Mammary microvascular endothelial cell (primary cell): Measurements from ENCODE around the gene CYSRT1. TPM values are rescaled to one million over a fixed set of nuclear protein-coding genes. Genes with fewer than 3 reads are reported as not detected.

ENCODE experiments used
- total RNA-seq: library from RNA; depleted of rRNA; stranded (reverse); fragments of >200 nt; gene quantifications from 2 replicates; pipeline ENCODE4 v1.2.3, GENCODE V29; 2015

The CYSRT1 gene
- 0.20 and 0.25 TPM in 2 replicates for total RNA-seq

DNA sequence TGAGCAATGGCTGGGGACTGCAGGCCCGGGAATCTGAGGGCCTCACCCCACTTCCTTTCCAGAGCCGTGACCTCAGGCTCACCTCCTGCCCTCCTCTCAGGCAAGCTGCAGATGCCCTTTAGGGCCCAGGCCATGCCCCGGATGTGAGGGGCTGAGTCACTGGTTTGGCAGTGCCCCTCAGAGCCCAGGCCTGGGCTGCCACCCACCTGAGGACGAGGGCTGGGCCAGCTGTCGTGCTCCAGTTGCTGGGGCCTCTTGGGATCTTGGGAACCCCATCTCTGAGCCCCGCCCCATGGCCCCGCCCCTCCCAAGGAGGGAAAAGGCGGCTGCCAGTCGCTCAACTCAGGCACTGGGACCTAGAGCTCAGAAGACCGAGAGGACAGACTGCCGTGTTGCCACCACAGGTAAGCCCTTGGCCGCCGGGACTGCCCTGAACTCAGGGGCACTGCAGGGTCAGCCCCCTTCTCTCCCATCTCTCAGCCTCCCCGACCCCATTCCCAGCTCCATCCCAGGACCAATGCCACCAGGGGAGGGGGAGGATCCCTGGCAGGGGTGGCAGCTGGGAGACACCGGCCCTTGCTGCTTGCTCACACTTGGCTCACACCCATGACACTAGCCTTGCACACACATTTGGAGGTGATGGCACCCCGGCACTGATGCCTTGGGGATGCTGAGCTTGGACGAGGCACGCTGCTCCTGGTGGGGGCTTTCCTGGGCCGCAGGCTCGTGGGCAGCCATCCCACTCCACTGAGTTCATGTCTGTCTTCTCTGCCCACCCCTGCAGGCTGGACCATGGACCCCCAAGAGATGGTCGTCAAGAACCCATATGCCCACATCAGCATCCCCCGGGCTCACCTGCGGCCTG is at the start of gene CYSRT1:
TSS of gene CYSRT1 (plus strand) at position 345 of the 865 bp plus-strand sequence. CDS start at position 793, 448 bp downstream.

DNA sequence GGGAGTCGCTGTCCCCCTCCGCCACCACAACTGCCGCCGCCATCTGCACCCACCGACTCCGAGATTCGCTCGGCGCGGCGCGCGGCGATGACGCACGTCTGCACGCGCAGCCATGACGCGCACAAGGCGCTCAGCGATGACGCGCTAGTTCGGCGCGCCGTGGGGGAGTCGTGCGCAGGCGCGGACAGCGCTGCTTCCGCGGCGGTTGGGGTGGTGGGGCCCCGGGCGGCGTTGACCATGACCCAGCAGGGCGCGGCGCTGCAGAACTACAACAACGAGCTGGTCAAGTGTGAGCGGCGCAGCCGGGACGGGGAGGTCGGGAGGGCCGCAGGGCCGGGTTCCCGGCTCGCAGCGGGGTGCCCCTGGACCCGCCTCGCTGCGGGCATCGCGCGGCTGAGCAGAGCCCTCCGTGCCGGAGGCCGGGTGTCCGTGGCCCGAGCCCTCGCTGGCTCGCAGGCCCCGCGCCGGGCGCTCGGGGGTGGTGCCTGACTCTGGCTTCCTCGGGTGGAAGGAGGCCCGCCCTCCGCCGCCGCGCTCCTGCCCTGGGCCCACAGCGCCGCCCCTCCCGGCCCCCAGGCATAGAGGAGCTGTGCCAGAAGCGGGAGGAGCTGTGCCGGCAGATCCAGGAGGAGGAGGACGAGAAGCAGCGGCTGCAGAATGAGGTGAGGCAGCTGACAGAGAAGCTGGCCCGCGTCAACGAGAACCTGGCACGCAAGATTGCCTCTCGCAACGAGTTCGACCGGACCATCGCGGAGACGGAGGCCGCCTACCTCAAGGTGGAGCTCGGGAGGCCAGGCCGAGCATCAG is 36.3 kb upstream of the CYSRT1 start, which contains the start of the genes ANAPC2 and SSNA1:
TSS of gene ANAPC2 (minus strand) at position 71 of the 807 bp plus-strand sequence. CDS start at position 43, 28 bp downstream.
TSS of gene SSNA1 (plus strand) at position 187 of the 807 bp plus-strand sequence. CDS start at position 238, 51 bp downstream.

DNA sequence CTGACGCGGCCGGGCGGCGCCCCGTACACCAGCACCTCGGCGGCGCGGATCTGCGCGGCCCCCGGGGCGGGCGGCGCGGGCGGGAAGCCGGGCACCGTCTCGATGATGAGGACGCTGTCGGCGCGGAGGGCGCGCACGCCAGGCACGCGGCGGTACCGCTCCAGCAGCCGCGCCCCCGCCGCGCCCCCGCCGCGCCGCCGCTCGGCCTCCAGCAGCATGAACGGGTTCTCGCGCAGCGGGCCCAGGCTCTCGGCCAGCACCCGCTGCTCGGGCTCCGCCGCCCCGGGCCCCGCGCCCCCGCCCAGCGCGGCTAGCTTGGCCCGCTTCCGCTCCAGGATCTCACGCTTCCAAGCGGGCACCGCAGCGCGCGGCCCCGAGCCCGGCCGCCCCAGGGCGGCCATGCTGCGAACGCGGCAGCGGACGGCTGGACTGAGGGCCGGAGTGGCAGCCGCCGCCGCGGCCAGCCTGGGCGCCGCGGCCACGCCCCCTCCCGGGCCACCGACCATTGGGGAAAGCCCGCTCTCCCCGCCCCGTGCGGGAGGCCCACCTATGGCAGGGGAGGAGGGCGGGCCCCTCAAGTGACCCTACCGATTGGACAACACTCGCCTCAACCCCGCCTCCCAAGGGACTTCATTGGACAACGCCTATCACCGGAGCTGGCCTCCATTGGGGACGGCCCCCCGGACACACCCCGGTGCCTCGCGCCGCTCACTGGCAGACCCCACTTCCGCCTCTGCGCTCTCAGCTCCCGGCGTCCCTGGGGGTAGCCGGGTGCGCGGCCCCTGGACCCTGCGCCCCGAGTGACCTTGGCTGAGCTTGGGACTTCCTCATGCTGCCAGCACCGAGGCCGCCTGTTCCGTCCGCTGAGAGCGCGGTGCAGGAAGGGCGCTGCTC is 24.4 kb upstream of the CYSRT1 start, which contains the start of gene TPRN:
TSS of gene TPRN (minus strand) at position 431 of the 894 bp plus-strand sequence. CDS start at position 401, 30 bp downstream.

GRCh38 chr9:137205126-137206069 is 19.6 kb upstream of the CYSRT1 start, which contains the start of the genes NDOR1 and TMEM203:
TSS of gene NDOR1 (plus strand) at chr9:137205700. CDS start at chr9:137205778, 78 bp downstream.
TSS of gene TMEM203 (minus strand) at chr9:137205648. CDS start at chr9:137205414, 234 bp downstream.

DNA sequence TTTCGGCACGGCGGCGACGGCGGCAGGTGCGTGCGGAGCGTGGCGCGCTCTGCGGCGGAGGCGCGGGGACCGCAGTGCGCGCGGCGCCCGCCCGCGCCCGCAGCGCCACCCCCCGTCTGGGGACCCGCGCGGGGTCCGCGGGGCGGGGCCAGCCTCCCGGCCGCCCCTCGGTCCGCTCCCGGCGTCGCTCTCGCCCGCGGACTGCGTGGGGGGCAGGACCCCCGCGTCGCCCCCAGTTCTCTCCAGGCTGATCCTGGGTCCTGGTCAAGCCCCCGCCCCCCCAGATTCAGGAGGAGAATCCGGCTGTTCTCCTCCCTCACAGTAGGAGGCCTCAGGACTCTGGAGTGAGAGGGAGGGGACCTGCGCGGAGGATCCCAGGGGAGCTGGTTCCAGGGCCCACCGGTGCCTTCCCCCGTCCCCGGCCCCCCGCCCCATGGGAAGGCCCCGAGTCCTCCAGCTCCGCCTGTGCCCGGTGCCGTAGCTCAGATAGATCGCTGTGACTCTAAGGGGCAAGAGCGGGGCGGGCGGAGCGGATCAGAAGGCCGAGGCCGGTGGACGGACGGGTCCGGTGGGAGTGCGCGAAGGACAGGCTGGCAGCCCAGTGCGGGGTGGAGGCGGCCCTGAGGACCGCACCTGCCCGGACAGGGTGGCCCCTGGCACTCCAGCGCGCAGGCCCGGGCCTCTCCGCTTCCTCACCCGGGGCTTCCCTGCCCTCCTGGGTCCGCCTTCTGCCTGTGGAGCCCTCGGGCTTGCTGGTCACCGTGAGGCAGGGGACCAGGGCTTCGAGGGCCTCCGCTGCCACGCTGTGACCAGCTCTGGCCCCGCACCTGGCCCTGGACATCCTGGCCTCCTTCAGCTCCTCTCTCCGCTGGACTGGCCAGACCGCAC is 2.5 kb upstream of the CYSRT1 start, which contains the start of gene RNF208:
TSS of gene RNF208 (minus strand) at position 51 of the 888 bp plus-strand sequence. CDS start 1,028 bp downstream, outside the sequence.

GRCh38 chr9:137227054-137227852 is 2.3 kb downstream of the CYSRT1 start, which contains the start of gene RNF224:
TSS of gene RNF224 (plus strand) at chr9:137227502. CDS start at chr9:137228336, 834 bp downstream.

GRCh38 chr9:137230705-137231371 is 5.9 kb downstream of the CYSRT1 start, which contains the start of gene SLC34A3:
TSS of gene SLC34A3 (plus strand) at chr9:137230901. CDS start at chr9:137231703, 802 bp downstream.

GRCh38 chr9:137240841-137241489 is 16.0 kb downstream of the CYSRT1 start, which contains the start of gene TUBB4B:
TSS of gene TUBB4B (plus strand) at chr9:137241287. CDS start at chr9:137241361, 74 bp downstream.

DNA sequence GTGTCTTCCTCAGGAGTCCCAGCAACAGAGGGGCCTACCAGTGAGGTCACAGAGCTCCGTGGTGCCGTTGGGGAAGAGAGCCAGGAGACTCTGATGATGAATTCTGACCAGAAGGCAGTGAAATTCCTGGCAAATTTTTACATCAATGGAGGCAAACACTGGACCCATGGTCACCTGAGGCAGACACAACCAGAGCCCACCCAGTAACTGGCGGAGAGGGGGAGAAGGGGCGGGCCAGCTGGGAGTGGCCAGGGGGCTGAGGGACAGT is 26.2 kb downstream of the CYSRT1 start, which contains the start of gene STPG3:
TSS of gene STPG3 (plus strand) at position 93 of the 268 bp plus-strand sequence. CDS start at position 94, 1 bp downstream.

GRCh38 chr9:137254624-137255447 is 29.9 kb downstream of the CYSRT1 start, which contains the start of gene NELFB:
TSS of gene NELFB (plus strand) at chr9:137255327.

Other genes with a start within 250 kb of the CYSRT1 start
- not detected in 2 replicates for gene PTGDS, start 247.7 kb upstream of the CYSRT1 start, total RNA-seq
- not detected in 2 replicates for gene LCNL1, start 242.2 kb upstream of the CYSRT1 start, total RNA-seq
- 53.2 and 65.9 TPM in 2 replicates for gene PAXX, start 232.8 kb upstream of the CYSRT1 start, total RNA-seq
- 0.40 TPM in 1 of 2 replicates, not detected in the other for gene CLIC3, start 228.6 kb upstream of the CYSRT1 start, total RNA-seq
- gene ABCA2, start 196.9 kb upstream of the CYSRT1 start, total RNA-seq: 6.9 and 7.3 TPM in 2 replicates
- not detected in 2 replicates for gene FUT7, start 193.1 kb upstream of the CYSRT1 start, total RNA-seq
- gene NPDC1, start 179.0 kb upstream of the CYSRT1 start, total RNA-seq: 67.3 and 71.1 TPM in 2 replicates
- not detected in 2 replicates for gene ENTPD2, start 171.1 kb upstream of the CYSRT1 start, total RNA-seq
- gene SAPCD2, start 154.6 kb upstream of the CYSRT1 start, total RNA-seq: 28.1 and 30.2 TPM in 2 replicates
- 21.9 and 23.0 TPM in 2 replicates for gene UAP1L1, start 147.7 kb upstream of the CYSRT1 start, total RNA-seq
- 69.4 and 75.7 TPM in 2 replicates for gene MAN1B1, start 138.2 kb upstream of the CYSRT1 start, total RNA-seq
- gene DPP7, start 110.4 kb upstream of the CYSRT1 start, total RNA-seq: 88.5 and 107 TPM in 2 replicates
- gene GRIN1, start 86.0 kb upstream of the CYSRT1 start, total RNA-seq: not detected in 2 replicates
- not detected in 2 replicates for gene LRRC26, start 55.1 kb upstream of the CYSRT1 start, total RNA-seq
- gene TMEM210, start 53.1 kb upstream of the CYSRT1 start, total RNA-seq: not detected in 2 replicates
- gene ANAPC2, start 36.6 kb upstream of the CYSRT1 start, total RNA-seq: 17.6 and 25.1 TPM in 2 replicates
- gene SSNA1, start 36.5 kb upstream of the CYSRT1 start, total RNA-seq: 127 and 150 TPM in 2 replicates
- 6.9 and 7.7 TPM in 2 replicates for gene TPRN, start 24.4 kb upstream of the CYSRT1 start, total RNA-seq
- 36.2 and 39.1 TPM in 2 replicates for gene TMEM203, start 19.5 kb upstream of the CYSRT1 start, total RNA-seq
- gene NDOR1, start 19.5 kb upstream of the CYSRT1 start, total RNA-seq: 13.4 and 16.6 TPM in 2 replicates
- gene RNF208, start 2.9 kb upstream of the CYSRT1 start, total RNA-seq: not detected in 2 replicates
- not detected in 2 replicates for gene RNF224, start 2.3 kb downstream of the CYSRT1 start, total RNA-seq
- gene SLC34A3, start 5.7 kb downstream of the CYSRT1 start, total RNA-seq: not detected in 2 replicates
- gene TUBB4B, start 16.1 kb downstream of the CYSRT1 start, total RNA-seq: 1,008 and 1,079 TPM in 2 replicates
- gene STPG3, start 26.1 kb downstream of the CYSRT1 start, total RNA-seq: not detected in 2 replicates
- 54.6 and 68.4 TPM in 2 replicates for gene NELFB, start 30.2 kb downstream of the CYSRT1 start, total RNA-seq
- 41.4 and 44.7 TPM in 2 replicates for gene TOR4A, start 52.6 kb downstream of the CYSRT1 start, total RNA-seq
- gene NRARP, start 77.1 kb downstream of the CYSRT1 start, total RNA-seq: 35.8 and 43.9 TPM in 2 replicates
- gene EXD3, start 198.0 kb downstream of the CYSRT1 start, total RNA-seq: 7.2 and 8.2 TPM in 2 replicates
- gene NOXA1, start 198.2 kb downstream of the CYSRT1 start, total RNA-seq: 0.07 TPM in 1 of 2 replicates, not detected in the other
- gene ENTPD8, start 216.2 kb downstream of the CYSRT1 start, total RNA-seq: 0.05 and 1.5 TPM in 2 replicates
- gene NSMF, start 234.2 kb downstream of the CYSRT1 start, total RNA-seq: 48.2 and 50.1 TPM in 2 replicates